ENCODE data around the gene ARIH2.

- TF ChIP-seq CTCF (IDR thresholded peaks at IDR 0.05; ENCODE audit: extremely low read depth in 1 of 2, insufficient read depth in 1 of 2, low read depth in 1 of 2, low read length in 2 of 2) (no peak), POLR2A (IDR thresholded peaks at IDR 0.05; ENCODE audit: low read depth, low read length) (no peak)
Observed at GRCh38 chr3:48989126-48989795, 70.6 kb downstream of the ARIH2 start.

Data from endothelial cell of umbilical vein (primary cell).